Right cardiac atrium (tissue), 5 donors: ENCODE data around the gene LARP4B. TPM values are rescaled to one million over a fixed set of nuclear protein-coding genes. Genes with fewer than 3 reads are reported as not detected.

Source experiments
- ATAC-seq, 2 donors: fragments of 200-7000 bp; cut with Tn5 transposase; one replicate each; pipeline versions ENCODE4 v1.8.0 to v1.9.1; 2020; ENCODE audit warnings: moderate library complexity in 2 of 2, mild to moderate bottlenecking in 1 of 2
- DNase-seq, 3 donors: peaks; one replicate each; pipeline ENCODE4 v3.0.0-alpha.2; 2020
- H3K27ac ChIP-seq: one replicate; pipeline ENCODE4 v1.5.1; 2013; ENCODE audit warnings: mild to moderate bottlenecking, low read length, control low read depth, moderate library complexity
- H3K27me3 ChIP-seq: one replicate; pipeline ENCODE4 v1.6.1; 2013; ENCODE audit not compliant: control insufficient read depth, insufficient read depth
- H3K4me1 ChIP-seq: one replicate; pipeline ENCODE4 v1.6.1; 2013; ENCODE audit warnings: low read length; ENCODE audit not compliant: control insufficient read depth, insufficient read depth
- H3K4me3 ChIP-seq: one replicate; pipeline ENCODE4 v1.5.1; 2013; ENCODE audit warnings: low read length, control low read depth
- H3K9me3 ChIP-seq: one replicate; pipeline ENCODE4 v1.6.1; 2013; ENCODE audit warnings: low read length; ENCODE audit not compliant: control insufficient read depth
- WGBS: extraction: QIAGEN DNeasy Blood & Tissue Kit; methylation state at CpG from one replicate; pipeline ENCODE4 v1.1.7; 2013; 5-methylcytosine and 5-hydroxymethylcytosine counted together
- intact Hi-C, 4 donors: fragments of 100-400 bp; cut with DNase I; formaldehyde crosslinking; loops; one replicate each; pipeline versions ENCODE4 v1.11.0 to v1.14.0; 2022 to 2023
- polyA plus RNA-seq: library from polyadenylated mRNA; stranded (reverse); fragments of 200-250 nt; gene quantifications from one replicate; pipeline ENCODE4 v1.2.3, GENCODE V29; 2013
- total RNA-seq, 4 donors: library from RNA; stranded (reverse); fragmentation: NEBNext Ultra II Directional; extraction: Animal tissue kit (Norgen Biotek cat#: 25700); gene quantifications; one replicate each; pipeline ENCODE4 v1.2.1, GENCODE V29; 2021
- donor health status: healthy with polysubstance abuse.
- donor health status: DM: no; HTN: yes; CAD: no.
- donor health status: DM: no; HTN: no; CAD: no.
- donor health status: DM: no; HTN: yes; CAD: no; lungs with severe emphysema.
- donor health status: DM: yes; HTN: yes; CAD: no.

The LARP4B gene
- total and polyA plus RNA-seq, 5 donors: 12.1 to 59.3 (median 49.2) TPM

DNA sequence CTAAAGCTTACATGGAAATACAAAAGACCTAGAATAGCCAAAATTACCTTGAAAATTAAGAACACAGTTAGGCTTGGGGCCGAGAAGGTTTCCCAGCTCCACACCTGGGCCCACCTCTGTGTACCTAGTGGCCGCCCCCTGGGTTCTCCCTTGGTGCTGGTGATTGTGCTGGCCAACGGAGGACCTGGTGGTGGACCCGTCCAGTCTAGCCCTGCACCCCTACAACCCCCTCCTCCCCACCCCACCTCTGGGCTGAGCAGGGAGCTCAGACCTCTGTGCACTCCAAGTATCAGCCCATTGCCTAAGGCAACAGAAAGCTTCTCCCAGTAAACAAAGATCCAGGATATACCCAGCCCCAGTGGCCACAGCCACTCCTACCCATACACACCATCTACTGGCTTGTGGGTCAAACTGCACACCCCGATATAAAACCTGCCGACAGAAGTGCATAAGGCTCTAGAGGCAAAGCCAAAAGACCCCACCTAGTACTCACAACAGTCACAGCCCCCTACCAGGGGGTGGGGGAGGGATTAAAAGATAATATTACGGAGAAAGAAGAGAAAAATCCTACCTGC, 137.0 kb downstream of the LARP4B start:
- WGBS: 90% methylated on average over 7 of the region's 7 CpGs
- intact Hi-C loops: loop anchor here in 1 of 4 donors (10.0 kb wide), 1 partner anchor 290 kb away; no protein-coding TSS in a partner anchor
- Histone ChIP-seq H3K27ac (no peak overlapping the region), H3K27me3 (no peaks in the 10 kb centered on the region), H3K4me1 (no peaks in the 10 kb centered on the region), H3K9me3 (no peaks in the 10 kb centered on the region), H3K4me3 (no peak overlapping the region)
- ATAC-seq (peak in 1 of 2 donors; percentile 65), DNase-seq (peak in 1 of 3 donors; percentile 47)

DNA sequence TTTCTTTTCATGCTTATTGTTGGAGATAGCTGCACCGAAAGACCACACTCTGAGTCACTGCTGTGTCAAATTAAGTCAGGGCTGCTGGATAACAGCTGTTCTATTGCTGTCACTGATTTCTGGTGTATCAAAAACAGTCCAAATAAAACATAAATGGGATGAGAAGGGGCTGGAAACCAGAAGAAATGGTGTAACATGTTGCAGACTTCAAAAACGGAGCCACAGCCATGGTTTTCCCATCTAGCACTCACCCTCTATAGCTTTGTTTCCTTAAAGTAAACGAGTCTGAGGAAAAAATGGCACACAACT, 138.8 kb downstream of the LARP4B start:
- 54% methylated on average over 3 of the region's 3 CpGs for whole genome bisulfite sequencing
- DNase-seq (no peak), ATAC-seq (no peak)
- Histone ChIP-seq H3K27ac (no peak overlapping the region), H3K4me3 (no peak overlapping the region), H3K4me1 (no peaks in the 10 kb centered on the region), H3K9me3 (no peaks in the 10 kb centered on the region), H3K27me3 (no peaks in the 10 kb centered on the region)
- intact Hi-C loops: loop anchor here in 1 of 4 donors (10.0 kb wide), 1 partner anchor 288 kb away; no protein-coding TSS in a partner anchor

DNA sequence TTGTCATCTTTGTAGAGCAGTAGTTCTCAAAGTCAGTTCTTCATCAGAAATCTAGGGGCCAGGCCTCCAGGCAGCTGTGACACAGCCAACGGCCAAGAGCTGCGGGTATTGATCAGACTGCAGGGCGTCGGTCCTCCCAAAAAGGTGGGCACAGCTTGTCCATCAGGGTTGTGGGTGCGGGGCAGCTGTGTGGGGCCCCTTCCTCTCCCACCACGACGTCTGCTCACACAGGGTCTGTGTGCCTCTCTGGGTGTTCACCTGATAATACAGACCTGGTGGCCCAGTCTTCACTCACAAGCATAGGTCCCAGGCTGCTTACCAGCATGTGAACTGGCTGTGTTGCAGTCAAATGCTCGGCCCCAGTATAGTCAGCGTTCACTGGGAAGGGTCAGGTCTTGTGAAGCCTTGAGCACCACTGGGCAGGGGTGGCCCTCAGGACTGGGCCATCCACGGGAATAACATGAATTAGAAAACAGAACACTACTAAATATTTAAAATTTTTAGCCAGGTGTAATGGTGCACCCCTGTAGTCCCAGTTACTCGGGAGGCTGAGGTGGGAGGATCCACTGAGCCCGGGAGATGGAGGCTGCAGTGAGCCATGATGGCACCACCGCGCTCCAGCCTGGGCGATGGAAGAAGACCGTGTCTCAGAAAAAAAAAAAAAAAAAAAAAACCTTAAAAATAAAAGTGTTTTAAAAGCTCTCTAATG, 139.3 kb downstream of the LARP4B start:
- Histone ChIP-seq H3K27me3 (no peaks in the 10 kb centered on the region), H3K27ac (no peak overlapping the region), H3K4me1 (no peaks in the 10 kb centered on the region), H3K4me3 (no peak overlapping the region), H3K9me3 (no peaks in the 10 kb centered on the region)
- intact Hi-C loops: loop anchor here in 1 of 4 donors (10.0 kb wide), 1 partner anchor 287 kb away; no protein-coding TSS in a partner anchor
- 82% methylated on average over 16 of the region's 16 CpGs for WGBS
- peak in 2 of 3 donors; percentile 14 to 33 for DNase-seq
- ATAC-seq: no peak

DNA sequence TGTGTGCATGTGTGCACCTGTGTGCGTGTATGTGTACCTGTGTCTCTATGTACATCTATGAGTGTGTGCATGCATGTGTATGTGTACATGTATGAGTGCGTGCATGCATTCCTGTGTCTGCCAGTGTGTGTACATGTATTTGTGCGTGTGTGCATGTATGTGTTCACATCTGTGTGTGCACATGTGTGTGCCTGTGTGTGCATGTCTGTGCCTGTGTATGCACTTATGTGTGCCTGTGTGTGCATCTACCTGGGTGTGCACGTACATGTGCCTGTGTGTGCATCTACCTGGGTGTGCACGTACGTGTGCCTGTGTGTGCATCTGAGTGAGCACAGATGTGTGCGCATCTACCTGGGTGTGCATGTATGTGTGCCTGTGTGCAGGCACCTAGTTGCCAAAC, 139.9 kb downstream of the LARP4B start:
- no peak for ATAC-seq
- Histone ChIP-seq H3K27ac (no peak overlapping the region), H3K4me3 (no peak overlapping the region), H3K27me3 (no peaks in the 10 kb centered on the region), H3K9me3 (no peaks in the 10 kb centered on the region), H3K4me1 (no peaks in the 10 kb centered on the region)
- 97% methylated on average over 7 of the region's 7 CpGs for WGBS
- intact Hi-C loops: loop anchor here in 1 of 4 donors (10.0 kb wide), 1 partner anchor 287 kb away; no protein-coding TSS in a partner anchor
- DNase-seq: peak in 1 of 3 donors; percentile 14

DNA sequence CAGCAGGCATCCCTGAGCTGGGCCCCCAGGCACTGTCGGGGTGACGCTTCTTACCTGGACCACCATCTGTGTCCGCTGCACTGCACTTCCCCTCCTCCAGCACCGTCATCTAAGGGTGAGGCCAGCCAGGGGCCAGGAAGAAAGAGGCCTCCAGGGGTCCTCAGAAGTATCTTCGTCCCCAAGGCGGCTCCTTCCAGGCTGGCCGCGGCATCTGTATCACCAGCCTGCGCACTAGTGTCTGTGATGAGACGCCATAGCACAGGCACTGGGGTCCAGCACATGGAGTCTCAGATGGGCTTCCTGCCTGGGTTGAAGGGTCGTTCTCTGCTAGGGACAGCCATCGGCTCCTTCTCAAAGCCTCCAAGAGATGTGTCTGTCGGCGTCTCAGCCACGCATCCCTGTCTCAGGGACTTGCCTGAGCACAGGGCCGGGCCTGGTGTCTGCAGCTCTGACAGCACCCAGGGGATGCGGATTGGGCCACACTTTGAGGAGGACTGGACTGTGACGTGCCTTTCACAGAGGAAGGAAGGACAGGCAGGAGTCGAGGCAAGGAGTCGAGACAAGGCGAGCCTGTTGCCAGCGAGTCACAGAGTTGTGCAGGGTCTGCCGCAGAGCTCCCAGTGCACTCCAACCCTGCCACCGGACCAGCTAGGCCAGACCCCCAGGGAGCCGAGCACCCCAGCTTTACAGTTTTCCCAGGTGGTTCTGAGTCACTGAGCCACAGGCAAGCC, 140.5 kb downstream of the LARP4B start:
- Histone ChIP-seq H3K4me1 (no peaks in the 10 kb centered on the region), H3K27ac (no peak overlapping the region), H3K27me3 (no peaks in the 10 kb centered on the region), H3K4me3 (no peak overlapping the region), H3K9me3 (no peaks in the 10 kb centered on the region)
- 87% methylated on average over 25 of the region's 25 CpGs for WGBS
- ATAC-seq (no peak), DNase-seq (peak in 2 of 3 donors; percentile 29 to 50)
- intact Hi-C loops: loop anchor here in 1 of 4 donors (10.0 kb wide), 1 partner anchor 286 kb away; no protein-coding TSS in a partner anchor

DNA sequence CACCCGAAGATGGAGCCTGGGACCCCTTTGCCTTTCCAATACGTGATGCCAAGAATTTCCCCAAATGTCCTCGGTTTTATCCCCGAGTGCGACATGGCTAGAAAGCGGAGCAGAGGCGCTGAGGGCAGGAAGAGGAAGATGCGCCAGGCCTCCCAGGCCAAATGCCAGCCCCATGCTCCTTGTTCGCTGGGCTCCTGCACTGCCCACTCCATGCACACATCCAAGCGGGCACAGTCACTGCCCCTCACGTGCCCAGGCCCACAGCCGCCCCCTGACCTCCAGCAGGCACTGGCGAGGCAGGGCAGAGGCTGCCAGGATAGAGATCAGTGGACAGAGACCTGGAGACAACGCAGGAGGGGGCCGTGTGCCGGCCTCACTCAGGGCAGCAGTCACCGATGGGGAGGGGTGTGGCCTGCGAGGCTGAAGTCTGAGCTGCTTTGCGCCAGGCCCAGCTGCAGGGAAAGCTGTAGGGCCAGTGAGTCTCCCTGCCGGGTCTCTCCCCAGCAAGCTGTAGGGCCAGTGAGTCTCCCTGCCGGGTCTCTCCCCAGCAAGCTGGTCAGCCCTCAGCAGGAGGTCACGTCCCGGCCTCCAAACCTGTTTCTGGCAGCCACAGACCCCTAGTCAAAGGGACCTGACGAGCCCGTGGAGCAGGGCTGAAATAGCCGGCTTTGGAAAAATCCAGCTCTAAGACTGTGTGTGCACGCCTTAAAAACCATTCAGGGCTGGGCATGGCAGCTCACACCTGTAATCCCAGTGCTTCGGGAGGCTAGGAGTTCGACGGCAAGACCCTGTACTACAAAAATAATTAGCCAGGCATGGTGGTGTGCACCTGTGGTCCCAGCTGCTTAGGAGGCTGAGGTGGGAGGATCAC, 141.4 kb downstream of the LARP4B start:
- DNase-seq (peak in 1 of 3 donors; percentile 40), ATAC-seq (no peak)
- Histone ChIP-seq H3K4me1 (no peaks in the 10 kb centered on the region), H3K9me3 (no peaks in the 10 kb centered on the region), H3K4me3 (no peak overlapping the region), H3K27ac (no peak overlapping the region), H3K27me3 (no peaks in the 10 kb centered on the region)
- intact Hi-C loops: loop anchor here in 3 of 4 donors (5.0 to 10.0 kb wide), 4 partner anchors 195 to 285 kb away; no protein-coding TSS in a partner anchor
- WGBS: 72% methylated on average over 30 of the region's 30 CpGs

DNA sequence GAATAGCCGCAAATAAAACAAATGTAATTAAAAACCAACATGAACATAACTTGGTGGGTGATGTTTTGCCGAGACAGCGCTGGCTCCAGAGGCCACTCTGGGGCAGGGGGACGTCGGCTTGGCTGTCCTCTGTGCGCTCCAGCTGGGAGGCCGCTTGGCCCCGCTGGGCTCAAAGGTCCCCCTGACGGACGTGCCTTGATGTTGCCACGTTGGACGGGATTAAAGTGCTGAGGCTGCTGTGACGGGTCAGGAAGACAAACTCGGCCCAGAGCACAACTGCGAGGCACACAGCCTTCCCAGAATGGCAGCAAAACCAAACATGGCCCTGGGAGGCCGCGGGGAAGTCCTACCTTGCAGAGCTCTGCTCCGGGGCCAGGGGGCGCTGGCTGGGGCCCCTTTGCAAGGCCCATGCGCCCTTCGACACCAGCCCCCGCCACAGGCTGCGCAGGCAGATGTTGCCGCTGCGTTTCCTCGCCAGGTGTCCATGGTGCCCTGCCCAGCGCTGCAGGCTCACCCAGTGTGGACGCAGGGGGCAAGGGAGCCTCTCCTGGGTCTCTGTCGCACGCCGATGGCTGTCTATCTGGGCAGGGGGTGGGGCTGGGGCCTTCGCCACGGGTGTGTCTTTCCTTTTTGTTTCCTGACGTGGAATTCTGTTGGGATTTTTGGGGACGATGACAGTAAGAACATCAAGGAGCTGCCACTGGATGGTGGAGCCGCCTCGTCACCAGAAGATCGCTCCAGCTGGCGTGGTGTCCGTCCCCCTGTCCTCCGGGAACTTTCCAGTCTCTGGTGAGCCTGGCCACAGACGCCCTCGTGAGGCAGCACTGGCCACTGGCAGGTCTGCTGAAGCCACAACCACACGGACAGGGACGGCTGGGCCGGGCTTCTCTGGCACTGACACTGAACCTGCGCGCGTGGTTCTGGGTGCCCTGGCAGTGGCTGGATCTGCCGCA, 142.4 kb downstream of the LARP4B start:
- intact Hi-C loops: loop anchor here in 2 of 4 donors (5.0 to 10.0 kb wide), 3 partner anchors 194 to 282 kb away; no protein-coding TSS in a partner anchor
- H3K4me3 ChIP-seq: peak overlapping the region; percentile 28
- no peak overlapping the region for H3K27ac ChIP-seq
- H3K4me1 ChIP-seq: no peaks in the 10 kb centered on the region
- peak in 2 of 3 donors; percentile 89 to 94 for DNase-seq
- H3K9me3 ChIP-seq: no peaks in the 10 kb centered on the region
- H3K27me3 ChIP-seq: no peaks in the 10 kb centered on the region
- 27% methylated on average over 50 of the region's 50 CpGs for WGBS
- peak in 1 of 2 donors; percentile 89 for ATAC-seq

DNA sequence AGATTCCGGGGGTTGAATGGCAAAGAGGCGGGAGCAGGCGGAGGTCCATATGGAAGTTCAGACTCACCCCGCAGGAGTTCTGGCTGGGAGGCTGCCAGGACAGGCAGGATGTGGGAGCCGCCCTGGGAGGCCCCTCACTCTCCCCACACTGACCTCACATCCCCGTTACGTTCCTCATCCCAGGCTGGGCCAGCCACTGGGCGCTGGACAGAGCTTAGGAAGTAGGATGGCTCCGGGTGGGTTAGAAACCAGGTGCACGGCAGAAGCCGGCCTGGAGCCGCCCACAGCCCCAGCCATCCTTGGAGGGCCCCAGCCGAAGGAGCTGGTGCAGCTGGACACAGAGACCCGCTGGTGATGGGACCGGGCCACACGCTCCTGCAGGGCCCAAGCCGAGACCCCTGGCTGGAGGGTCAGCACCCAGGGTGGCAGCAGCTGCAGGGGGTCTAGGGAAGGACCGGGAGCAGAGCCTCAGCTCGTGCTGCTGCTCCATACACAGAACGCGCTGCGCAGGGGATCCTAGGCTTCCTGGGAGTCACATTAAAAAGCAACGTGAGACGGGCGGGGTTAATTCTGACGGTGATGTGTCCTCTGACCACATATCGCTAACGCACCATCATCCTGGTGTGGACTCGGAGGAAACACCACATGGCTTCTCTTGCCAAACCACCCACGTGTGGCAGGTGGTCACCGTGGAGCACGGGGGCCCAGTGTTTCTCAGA, 143.4 kb downstream of the LARP4B start:
- no peak overlapping the region for H3K27ac ChIP-seq
- H3K27me3 ChIP-seq: no peaks in the 10 kb centered on the region
- no peaks in the 10 kb centered on the region for H3K9me3 ChIP-seq
- intact Hi-C loops: loop anchor here in 2 of 4 donors (5.0 to 10.0 kb wide), 3 partner anchors 193 to 281 kb away; no protein-coding TSS in a partner anchor
- no peaks in the 10 kb centered on the region for H3K4me1 ChIP-seq
- 71% methylated on average over 32 of the region's 32 CpGs for WGBS
- DNase-seq (peak in 1 of 3 donors; percentile 59), ATAC-seq (peak in 1 of 2 donors; percentile 38)
- no peak overlapping the region for H3K4me3 ChIP-seq
